ENCODE data around the gene PCDHGA2.
A peak's percentile ranks its signal among the peaks of the same experiment; 100 is the strongest.
"Not testable (repeated sequence)": the region's sequence is repeated elsewhere in the genome, so short reads cannot be mapped to it uniquely, and the experiment has no call there.

The PCDHGA2 gene

GRCh38 chr5:141338538-141339306 lies at the start of gene PCDHGA2:
PCDHGA2 (plus strand) TSS chr5:141338760.
- DNase-seq (ENCODE audit: low spot score): no peak

DNA sequence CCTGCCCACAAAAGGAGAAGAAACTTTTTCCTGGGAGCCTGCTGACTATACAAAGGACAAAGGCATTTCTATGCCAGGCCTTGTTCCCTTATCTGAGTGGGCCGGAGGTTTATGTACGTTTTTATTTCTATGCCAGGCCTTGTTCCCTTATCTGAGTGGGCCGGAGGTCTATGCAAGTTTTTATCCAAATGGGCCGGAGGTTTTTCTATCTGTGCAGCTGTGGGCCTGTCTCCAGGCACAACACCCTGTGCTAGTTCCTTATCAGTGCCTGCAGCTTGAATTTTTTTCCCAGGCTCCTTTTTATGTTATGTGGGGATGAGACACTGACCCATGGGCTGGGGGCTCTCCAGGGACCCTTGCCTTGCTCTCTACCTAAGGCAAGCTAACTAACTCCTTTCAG lies 40.2 kb upstream of the PCDHGA2 start:
- no peak for DNase-seq (ENCODE audit: low spot score)

DNA sequence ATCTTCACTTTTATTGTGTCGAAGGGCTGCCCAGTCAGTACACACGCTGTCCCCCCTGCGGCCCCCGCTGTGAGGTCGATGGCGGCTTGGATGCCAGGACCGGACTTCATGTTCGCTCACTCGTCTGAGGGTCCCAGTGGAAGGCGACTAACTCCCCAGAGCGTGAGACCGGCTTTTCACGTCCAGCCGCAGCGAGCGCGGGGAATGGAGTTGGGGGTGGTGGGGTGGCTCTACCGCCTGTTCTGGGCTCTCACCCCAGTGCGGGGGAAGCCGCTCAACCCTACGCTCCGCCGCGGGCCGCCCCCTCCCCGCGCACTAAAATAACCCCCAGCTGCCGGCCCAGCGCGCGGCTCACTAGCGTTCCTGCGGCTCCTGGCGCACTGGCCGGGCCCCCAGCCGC lies 34.8 kb upstream of the PCDHGA2 start, which contains the start of gene SLC25A2:
TSS of gene SLC25A2 (minus strand) at position 294 of the 400 bp plus-strand sequence. CDS start at position 110, 184 bp downstream.
- no peak for DNase-seq (ENCODE audit: low spot score)

- no peak for DNase-seq (ENCODE audit: low spot score)
These were observed 31.9 kb upstream of the PCDHGA2 start for GRCh38 chr5:141306630-141307029.

DNA sequence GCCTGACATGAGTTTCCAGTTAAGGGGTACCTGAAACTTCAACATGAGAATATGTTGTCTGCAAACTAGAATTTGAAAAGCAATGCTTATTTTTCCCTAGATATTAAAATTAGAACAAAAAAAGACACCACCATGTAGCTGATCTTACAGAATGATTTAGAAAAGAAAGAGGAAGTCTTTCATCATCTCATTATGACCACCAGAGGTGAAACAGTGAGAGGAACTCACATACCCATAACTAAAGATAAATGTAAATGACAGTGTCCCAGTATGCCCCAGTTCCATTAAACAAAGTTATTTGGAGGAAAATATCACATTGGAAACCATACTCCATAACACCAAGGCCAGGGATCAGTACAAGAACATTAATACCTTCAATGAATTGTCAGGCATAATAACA lies 24.8 kb upstream of the PCDHGA2 start:
- no peak for DNase-seq (ENCODE audit: low spot score)

- DNase-seq (ENCODE audit: low spot score): not testable (repeated sequence)
These were observed 21.6 kb upstream of the PCDHGA2 start for GRCh38 chr5:141316963-141317362.

GRCh38 chr5:141319202-141319601 lies 19.4 kb upstream of the PCDHGA2 start:
- no peak for DNase-seq (ENCODE audit: low spot score)

DNA sequence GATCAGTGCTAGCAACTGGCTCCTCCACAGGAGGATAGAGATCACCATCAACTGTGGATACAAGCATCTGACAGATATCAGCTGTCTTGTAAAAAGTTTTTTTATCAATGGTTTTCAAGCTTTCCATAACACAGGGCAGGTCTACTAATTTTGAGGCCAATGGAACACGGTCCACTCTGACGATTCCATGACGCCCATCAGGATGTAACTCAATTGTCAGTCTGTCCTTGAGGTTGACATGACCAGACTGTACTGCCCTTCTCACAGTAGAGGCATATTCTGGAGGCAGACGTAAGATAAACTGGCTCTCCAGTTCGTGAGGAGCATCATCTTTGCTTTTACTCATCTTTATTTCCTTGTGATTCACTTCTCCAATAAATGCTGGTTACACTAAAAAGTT lies 18.9 kb upstream of the PCDHGA2 start:
- no peak for DNase-seq (ENCODE audit: low spot score)

DNA sequence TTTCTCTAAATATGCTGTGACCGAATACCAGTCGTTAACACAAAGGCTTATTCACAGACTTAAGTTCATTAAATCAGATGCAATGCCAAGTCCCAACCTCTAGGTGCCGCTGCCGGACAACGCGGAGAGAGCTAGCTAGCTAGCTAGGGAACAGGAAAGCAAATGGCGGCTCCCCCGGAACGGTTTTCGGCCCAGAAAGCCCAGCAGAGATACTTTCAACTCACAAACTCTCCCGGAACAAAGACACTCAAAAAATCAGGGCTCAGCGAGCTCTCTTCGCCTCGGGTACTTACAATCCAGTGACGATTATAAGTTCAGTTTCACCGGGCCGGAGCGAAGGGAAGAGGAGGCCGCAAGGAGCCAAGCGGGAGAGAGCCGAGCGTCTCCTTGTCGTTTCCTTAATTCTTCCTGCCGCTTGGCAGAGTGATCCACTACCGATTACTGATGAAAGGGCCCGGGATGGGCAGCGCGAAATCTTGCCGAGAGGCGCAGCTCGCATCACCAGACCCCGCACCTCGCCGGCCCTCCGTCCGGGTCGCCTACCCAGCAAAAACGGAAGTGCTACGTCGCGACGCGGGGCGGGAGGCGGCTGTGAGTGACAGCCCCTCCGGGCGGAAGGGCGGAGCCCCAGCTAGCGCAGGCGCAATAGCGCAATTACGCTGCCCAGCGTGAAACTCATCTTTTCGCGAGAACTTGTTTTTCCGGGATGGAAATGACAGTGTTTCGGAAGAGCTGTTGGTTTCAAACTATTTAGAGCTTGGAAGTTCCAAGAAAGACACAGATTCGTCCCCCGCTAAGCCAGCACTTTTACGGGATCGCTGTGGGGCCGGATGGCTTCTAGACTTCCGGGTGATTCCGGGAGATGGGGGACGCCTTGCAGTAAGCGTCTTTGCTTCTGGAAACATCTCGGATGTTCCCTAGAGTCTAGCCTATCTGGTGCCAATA lies 18.1 kb upstream of the PCDHGA2 start, which contains the start of gene TAF7:
TSS of gene TAF7 (minus strand) at position 560 of the 945 bp plus-strand sequence. CDS start 740 bp downstream, outside the sequence.
- peak; percentile 91 for DNase-seq (ENCODE audit: low spot score)

DNA sequence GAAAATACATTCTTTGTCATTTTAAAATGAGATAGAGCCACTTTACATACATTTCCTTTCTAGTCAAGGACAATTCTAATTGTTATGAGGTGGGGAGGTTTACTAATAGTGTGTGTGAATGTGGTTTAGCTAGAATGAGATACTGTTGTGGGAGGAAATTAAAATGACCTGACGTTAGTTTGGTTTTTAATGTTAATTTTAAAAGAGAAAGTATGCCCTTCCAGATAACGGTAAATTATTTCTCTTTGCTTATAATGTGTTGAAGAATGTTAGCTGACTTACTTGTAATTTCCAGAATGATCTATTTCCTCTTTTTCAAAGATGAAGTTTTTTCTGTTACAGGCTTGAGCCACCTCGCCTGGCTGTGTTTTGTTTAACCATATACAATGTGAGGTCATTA lies 16.3 kb upstream of the PCDHGA2 start:
- no peak for DNase-seq (ENCODE audit: low spot score)

GRCh38 chr5:141326088-141326854 lies 12.3 kb upstream of the PCDHGA2 start:
- peak; percentile 62 for DNase-seq (ENCODE audit: low spot score)

DNA sequence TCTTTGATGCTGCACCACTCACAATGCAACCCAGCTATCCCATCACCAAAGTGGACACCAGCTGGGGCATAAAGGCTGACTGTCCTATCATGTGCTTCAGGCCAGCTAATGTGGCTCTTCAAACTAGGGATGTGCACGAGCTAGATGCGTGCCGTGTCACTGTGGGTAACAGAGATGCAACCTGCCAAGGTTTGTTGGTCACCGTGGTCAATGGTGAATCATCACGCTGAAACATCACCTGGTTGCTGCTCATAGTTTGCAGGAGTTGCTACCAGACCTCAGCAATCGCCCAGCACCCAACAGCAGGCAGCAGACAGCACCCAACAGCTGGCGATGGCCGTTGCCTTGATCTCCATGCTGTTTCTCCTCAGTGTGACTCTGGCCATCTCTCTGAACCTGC lies 10.3 kb upstream of the PCDHGA2 start:
- no peak for DNase-seq (ENCODE audit: low spot score)

- no peak for DNase-seq (ENCODE audit: low spot score)
These were observed 8.1 kb upstream of the PCDHGA2 start, which contains the start of gene PCDHGA1 for GRCh38 chr5:141330299-141331080. PCDHGA1 (plus strand) TSS chr5:141330514.

- not testable (repeated sequence) for DNase-seq (ENCODE audit: low spot score)
These were observed 6.0 kb upstream of the PCDHGA2 start for GRCh38 chr5:141332571-141332970.

- not testable (repeated sequence) for DNase-seq (ENCODE audit: low spot score)
These were observed 2.3 kb downstream of the PCDHGA2 start for GRCh38 chr5:141340781-141341354.

GRCh38 chr5:141342773-141343172 lies 4.2 kb downstream of the PCDHGA2 start:
- DNase-seq (ENCODE audit: low spot score): no peak

GRCh38 chr5:141343242-141343952 lies 4.8 kb downstream of the PCDHGA2 start, which contains the start of gene PCDHGA3:
PCDHGA3 (plus strand) TSS chr5:141343829; CDS start chr5:141344034, 205 bp downstream.
- no peak for DNase-seq (ENCODE audit: low spot score)

DNA sequence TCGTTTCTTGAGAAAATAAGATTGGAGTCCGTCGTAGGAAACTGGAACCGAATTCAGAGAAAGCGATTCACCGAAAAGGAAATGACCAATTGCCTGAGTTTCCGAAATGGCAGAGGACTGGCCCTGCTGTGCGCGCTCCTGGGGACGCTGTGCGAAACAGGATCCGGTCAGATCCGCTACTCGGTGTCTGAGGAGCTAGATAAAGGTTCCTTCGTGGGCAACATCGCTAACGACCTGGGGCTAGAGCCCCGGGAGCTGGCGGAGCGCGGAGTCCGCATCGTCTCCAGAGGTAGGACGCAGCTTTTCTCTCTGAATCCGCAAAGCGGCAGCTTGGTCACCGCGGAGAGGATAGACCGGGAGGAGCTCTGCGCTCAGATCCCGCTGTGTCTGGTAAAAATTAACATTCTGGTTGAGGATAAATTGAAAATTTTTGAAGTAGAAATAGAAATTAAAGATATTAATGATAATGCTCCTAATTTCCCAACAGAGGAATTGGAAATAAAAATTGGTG lies 5.4 kb downstream of the PCDHGA2 start:
- no peak for DNase-seq (ENCODE audit: low spot score)

DNA sequence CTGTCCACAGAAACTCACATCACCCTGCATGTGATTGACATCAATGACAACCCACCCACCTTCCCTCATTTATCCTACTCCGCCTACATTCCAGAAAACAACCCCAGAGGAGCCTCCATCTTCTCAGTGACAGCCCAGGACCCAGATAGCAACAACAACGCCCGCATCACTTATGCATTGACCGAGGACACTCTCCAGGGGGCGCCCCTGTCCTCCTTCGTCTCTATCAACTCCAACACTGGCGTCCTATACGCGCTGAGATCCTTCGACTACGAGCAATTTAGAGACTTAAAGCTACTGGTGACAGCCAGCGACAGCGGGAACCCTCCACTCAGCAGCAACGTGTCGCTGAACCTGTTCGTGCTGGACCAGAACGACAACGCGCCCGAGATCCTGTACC lies 6.8 kb downstream of the PCDHGA2 start:
- DNase-seq (ENCODE audit: low spot score): no peak

GRCh38 chr5:141346017-141346416 lies 7.5 kb downstream of the PCDHGA2 start:
- not testable (repeated sequence) for DNase-seq (ENCODE audit: low spot score)

All from pons (tissue), 1 donor.